ENCODE data around the gene PLXNA4.

Gene PLXNA4

GRCh38 chr7:132122901-132123300, 453.4 kb downstream of the PLXNA4 start:
- Histone ChIP-seq H3K79me2 (ENCODE audit: low read length) (no peaks in the 10 kb centered on the region), H3K4me3 (ENCODE audit: low read length) (no peak overlapping the region), H3K4me2 (ENCODE audit: low read length) (no peak overlapping the region), H3K27me3 (ENCODE audit: low read depth, low read length) (peaks cover 22% of the 10 kb centered on the region), H3K27ac (ENCODE audit: low read length) (no peak overlapping the region), H3K9me3 (ENCODE audit: insufficient read depth, low read length) (no peaks in the 10 kb centered on the region), H4K20me1 (ENCODE audit: insufficient read depth, low read length) (no peaks in the 10 kb centered on the region), H3K4me1 (ENCODE audit: low read length) (no peaks in the 10 kb centered on the region), H3K9ac (ENCODE audit: low read length) (no peak overlapping the region), H3K36me3 (replicated peaks; ENCODE audit: low read depth, low read length) (no peaks in the 10 kb centered on the region), H2AFZ (ENCODE audit: low read depth, low read length) (no peak overlapping the region)
- TF ChIP-seq EZH2phosphoT487 (IDR thresholded peaks at IDR 0.05; ENCODE audit: low read depth), result no peak
- no peak for TF ChIP-seq CTCF (IDR thresholded peaks at IDR 0.05; ENCODE audit: low read depth, low read length)

- H3K79me2 ChIP-seq (ENCODE audit: low read length), result no peaks in the 10 kb centered on the region
- H2AFZ ChIP-seq (ENCODE audit: low read depth, low read length), result no peak overlapping the region
- H3K4me3 ChIP-seq (ENCODE audit: low read length), result no peak overlapping the region
- peaks cover 22% of the 10 kb centered on the region for H3K27me3 ChIP-seq (ENCODE audit: low read depth, low read length)
- H3K36me3 ChIP-seq (replicated peaks; ENCODE audit: low read depth, low read length), result no peaks in the 10 kb centered on the region
- TF ChIP-seq EZH2phosphoT487 (IDR thresholded peaks at IDR 0.05; ENCODE audit: low read depth), result no peak
- TF ChIP-seq CTCF (IDR thresholded peaks at IDR 0.05; ENCODE audit: low read depth, low read length), result no peak
- no peaks in the 10 kb centered on the region for H4K20me1 ChIP-seq (ENCODE audit: insufficient read depth, low read length)
- H3K9me3 ChIP-seq (ENCODE audit: insufficient read depth, low read length), result no peaks in the 10 kb centered on the region
- H3K27ac ChIP-seq (ENCODE audit: low read length), result no peak overlapping the region
- H3K4me1 ChIP-seq (ENCODE audit: low read length), result no peaks in the 10 kb centered on the region
- H3K4me2 ChIP-seq (ENCODE audit: low read length), result no peak overlapping the region
- H3K9ac ChIP-seq (ENCODE audit: low read length), result no peak overlapping the region
Measured at GRCh38 chr7:132121987-132122386, 454.3 kb downstream of the PLXNA4 start.

- Histone ChIP-seq H3K9ac (ENCODE audit: low read length) (no peak overlapping the region), H2AFZ (ENCODE audit: low read depth, low read length) (no peak overlapping the region), H3K4me1 (ENCODE audit: low read length) (no peaks in the 10 kb centered on the region), H3K4me2 (ENCODE audit: low read length) (no peak overlapping the region), H3K4me3 (ENCODE audit: low read length) (no peak overlapping the region), H3K9me3 (ENCODE audit: insufficient read depth, low read length) (no peaks in the 10 kb centered on the region), H3K27ac (ENCODE audit: low read length) (no peak overlapping the region), H3K79me2 (ENCODE audit: low read length) (no peaks in the 10 kb centered on the region), H3K27me3 (ENCODE audit: low read depth, low read length) (peaks cover 10% of the 10 kb centered on the region), H3K36me3 (replicated peaks; ENCODE audit: low read depth, low read length) (no peaks in the 10 kb centered on the region), H4K20me1 (ENCODE audit: insufficient read depth, low read length) (no peaks in the 10 kb centered on the region)
- TF ChIP-seq CTCF (IDR thresholded peaks at IDR 0.05; ENCODE audit: low read depth, low read length), result no peak
- no peak for TF ChIP-seq EZH2phosphoT487 (IDR thresholded peaks at IDR 0.05; ENCODE audit: low read depth)
Measured at GRCh38 chr7:132118641-132119040, 457.6 kb downstream of the PLXNA4 start.

- Histone ChIP-seq H3K4me1 (ENCODE audit: low read length) (no peaks in the 10 kb centered on the region), H3K36me3 (replicated peaks; ENCODE audit: low read depth, low read length) (no peaks in the 10 kb centered on the region), H3K9ac (ENCODE audit: low read length) (no peak overlapping the region), H3K79me2 (ENCODE audit: low read length) (no peaks in the 10 kb centered on the region), H3K9me3 (ENCODE audit: insufficient read depth, low read length) (no peaks in the 10 kb centered on the region), H4K20me1 (ENCODE audit: insufficient read depth, low read length) (no peaks in the 10 kb centered on the region), H3K4me2 (ENCODE audit: low read length) (no peak overlapping the region), H2AFZ (ENCODE audit: low read depth, low read length) (no peak overlapping the region), H3K27ac (ENCODE audit: low read length) (no peak overlapping the region), H3K4me3 (ENCODE audit: low read length) (no peak overlapping the region), H3K27me3 (ENCODE audit: low read depth, low read length) (peaks cover 8% of the 10 kb centered on the region)
- no peak for TF ChIP-seq CTCF (IDR thresholded peaks at IDR 0.05; ENCODE audit: low read depth, low read length)
- TF ChIP-seq EZH2phosphoT487 (IDR thresholded peaks at IDR 0.05; ENCODE audit: low read depth), result no peak
Measured at GRCh38 chr7:132117636-132118035, 458.6 kb downstream of the PLXNA4 start.
